NCI-H345 treated with DMSO at 0.1 percent for 48 hours (cell line): ENCODE data around the gene ABLIM2.
A peak's percentile ranks its signal among the peaks of the same experiment; 100 is the strongest.
"Not testable (repeated sequence)": the region's sequence is repeated elsewhere in the genome, so short reads cannot be mapped to it uniquely, and the experiment has no call there.

Experiments
- DNase-seq: peaks from one replicate; lab custom pipeline; 2025; ENCODE audit not compliant: unreplicated experiment; lab: John Stamatoyannopoulos, UW

Gene ABLIM2

DNA sequence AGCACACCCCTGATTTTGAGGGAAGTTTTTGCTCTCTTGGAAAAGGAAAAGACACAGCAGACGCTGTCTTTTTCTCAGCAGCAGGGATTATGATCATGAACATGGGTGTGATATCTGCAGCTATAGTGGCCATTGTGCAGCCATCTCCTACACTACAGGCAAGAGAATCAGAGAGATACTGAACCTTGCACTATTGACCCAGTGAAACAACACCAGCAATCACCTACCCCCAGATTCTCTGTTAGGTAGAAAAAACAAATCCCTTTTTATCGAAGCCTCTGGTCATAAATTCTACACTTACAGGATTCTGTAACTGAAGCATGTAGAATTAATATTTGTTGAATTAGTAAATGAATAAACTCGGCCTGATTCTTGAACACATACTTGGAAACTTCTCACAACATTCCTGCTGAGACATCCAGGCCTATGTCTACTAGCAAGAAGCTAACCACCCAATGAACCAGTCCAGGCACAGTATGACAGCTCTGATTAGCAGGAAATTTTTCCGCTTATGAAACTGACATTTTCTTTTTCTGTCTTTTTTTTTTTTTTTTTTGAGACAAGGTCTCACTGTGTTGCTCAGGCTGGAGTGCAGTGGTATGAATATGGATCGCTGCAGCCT is 213.9 kb downstream of the ABLIM2 start:
- no peak for DNase-seq

DNA sequence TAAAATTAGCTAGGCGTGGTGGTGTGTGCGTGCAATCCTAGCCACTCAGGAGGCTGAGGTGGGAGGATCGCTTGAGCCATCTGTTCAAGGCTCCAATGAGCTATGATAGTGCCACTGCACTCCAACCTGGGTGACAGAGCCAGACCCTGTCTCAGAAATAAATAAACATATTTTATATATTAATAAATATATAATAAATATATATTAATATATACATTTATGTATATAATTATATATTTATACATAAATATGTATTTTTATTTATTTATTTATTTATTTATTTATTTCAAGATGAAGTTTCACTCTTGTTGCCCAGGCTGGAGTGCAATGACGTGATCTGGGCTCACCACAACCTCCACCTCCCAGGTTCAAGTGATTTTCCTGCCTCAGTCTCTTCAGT is 214.9 kb downstream of the ABLIM2 start:
- DNase-seq = not testable (repeated sequence)

DNA sequence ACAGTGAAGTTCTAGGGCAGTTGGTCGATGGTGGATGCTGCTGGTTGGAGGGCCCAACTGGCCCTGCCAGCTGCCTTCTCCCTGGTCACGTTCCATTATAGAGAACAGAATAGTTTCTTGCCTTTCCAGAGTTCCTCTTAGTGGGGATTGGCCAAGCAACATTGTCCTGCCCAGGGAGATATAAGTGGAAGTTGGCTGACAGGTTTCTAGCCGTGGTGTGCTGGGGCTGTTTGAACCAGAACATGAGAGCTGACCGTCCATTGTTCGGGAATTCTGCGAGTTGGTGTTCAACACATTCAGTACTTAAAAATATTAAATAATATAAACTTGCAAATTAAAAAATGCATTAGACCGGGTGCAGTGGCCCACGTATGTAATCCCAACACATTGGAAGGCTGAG is 215.4 kb downstream of the ABLIM2 start:
- no peak for DNase-seq

DNA sequence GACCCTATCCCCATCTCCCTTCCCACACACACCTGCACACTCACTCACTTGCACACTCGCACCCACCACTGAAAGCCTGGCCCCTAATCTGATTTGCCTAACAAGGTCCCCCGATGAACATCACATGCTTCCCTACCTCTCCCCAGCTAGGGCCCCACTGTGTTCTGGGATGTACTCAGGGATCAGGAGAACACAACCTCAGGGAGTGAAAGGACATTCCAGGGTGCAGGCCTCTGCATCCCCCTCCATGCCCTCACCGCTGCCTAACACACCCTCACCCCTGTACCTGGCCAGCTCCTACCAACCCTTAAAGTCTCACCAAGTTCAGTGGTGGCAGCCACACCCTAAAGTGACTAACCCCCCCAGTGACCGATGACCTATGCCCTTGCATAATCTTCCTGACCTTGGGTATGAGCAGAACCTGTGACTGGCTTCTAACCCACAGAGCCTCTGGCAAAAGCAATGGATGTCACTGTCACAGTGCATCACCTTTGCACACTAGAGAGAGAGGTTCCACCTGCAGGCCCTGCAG is 216.6 kb downstream of the ABLIM2 start:
- no peak for DNase-seq

DNA sequence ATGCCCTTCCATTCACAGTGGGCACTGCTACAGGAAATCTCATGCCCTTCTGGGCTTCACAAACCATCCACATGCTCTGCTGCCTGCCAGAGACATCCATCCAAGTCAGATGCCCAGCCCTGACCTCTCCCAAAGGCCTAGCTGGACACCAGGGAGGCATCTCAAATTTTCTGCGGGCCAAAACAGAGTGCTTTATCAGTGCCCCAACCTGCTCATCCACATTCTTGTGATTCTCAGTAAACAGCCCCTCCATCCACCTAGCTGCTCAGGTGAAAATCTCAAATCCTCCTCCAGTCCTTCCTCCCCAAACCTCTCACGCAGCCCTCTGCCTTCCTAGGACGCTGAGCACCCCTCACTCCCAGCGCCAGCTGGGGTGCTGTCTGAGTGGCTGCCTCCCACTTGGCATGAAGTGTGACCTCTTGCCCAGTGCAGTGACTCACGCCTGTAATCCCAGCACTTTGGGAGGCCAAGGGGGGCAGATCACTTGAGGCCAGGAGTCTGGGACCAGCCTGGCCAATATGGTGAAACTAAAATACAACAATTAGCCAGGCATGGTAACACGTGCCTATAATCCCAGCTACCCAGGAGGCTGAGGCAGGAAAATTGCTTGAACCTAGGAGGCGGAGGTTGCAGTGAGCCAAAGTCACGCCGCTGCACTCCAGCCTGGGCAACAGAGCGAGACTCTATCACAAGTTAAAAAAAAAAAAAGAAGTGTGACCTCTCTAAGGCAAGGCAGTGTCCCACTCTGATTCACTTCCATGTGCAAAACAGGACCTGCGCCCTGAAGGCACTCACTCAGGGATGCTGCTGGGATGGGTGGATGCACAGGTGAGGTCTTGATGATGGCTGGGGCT is 217.3 kb downstream of the ABLIM2 start:
- DNase-seq = no peak

DNA sequence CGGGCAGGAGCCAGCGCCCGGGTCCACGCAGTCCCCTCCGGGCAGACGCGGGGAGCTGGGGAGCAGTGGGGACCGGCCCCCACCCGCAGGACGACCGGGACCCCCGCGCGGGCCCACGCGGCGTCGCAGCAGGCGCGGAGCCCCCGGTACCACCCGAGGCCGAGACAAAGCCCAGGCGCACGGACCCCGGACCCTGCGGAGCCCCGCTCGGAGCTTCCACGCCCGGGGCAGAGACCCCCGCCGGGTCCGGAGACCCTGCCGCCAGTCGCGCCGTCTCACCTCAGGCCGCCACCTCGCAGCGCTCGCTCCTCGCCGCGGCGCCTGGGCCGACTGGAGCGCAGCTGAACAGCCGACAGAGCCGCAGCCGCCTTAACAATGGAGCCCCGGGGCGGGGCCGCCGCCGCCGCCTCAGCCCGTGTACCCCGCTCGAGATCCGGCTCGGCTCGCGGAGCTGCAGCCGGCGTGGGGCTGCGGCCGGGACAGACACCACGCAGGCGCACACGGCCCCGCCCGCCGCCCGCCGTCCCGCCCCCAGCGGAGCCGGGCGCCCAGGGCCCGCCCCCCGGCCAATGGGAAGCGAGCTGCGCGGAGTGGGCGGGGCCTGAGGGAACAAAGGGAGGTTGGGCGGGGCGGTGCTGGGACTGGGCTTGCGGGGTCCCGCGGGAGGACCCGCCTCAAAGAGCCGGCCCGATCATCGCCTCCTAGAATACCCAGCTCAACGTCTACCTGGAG is 219.1 kb downstream of the ABLIM2 start, which contains the start of gene AFAP1:
AFAP1 (minus strand) TSS at position 485 of the 732 bp plus-strand sequence. CDS start 67,783 bp downstream, outside the sequence.
- peak; percentile 42 for DNase-seq

DNA sequence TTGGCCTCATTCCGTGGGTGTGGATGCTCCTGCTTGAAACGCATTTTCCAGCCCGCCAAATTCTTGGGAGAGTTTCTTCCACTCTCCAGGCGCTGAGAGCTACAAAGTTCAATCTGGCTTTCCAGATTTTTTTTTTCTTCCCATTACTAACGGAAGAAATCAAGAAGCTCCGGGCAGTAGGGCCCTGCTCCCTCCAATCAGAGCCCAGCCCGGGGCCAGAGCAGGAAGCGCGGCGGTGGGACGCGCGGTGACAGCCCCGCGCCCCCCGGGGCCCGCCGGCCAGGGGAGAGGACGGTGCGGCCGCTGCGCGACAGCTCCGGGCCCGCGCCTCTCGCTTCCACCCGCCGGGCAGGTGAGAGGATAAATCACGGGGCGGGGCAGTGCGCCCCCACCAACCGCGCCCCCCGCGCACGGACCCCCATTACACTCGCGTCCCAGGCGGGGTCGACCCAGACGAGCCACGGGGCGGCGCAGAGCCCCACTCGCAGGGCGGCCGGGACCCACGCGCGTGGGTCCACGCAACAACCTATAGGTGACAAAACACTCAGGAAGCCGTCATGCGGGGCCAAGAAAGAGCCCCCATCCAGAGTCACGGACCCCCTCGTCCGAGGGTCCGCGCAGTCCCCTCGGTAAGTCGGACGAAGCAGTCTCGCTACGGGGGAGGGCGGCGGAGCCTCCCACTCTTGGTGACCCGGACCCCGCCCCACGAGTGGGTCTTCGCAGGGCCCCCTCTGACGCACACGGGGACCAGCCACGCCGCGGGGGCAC is 219.8 kb downstream of the ABLIM2 start:
- DNase-seq = no peak

DNA sequence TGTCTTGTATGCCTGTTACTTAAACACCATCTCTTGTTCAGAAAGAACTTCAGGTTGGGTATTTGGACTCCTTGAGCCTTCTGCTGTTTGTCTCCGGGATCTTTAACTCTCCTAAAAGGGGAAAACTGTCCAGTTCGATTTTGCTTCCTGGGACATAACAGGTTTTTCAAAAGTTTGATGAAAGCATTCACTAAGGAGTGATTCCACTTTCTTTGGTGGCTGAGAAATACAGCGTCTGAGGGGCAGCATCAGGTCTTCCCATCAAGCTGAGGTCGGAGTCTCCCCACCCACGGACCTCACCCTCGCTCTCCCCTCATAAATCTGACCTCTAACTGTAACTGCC is 220.4 kb downstream of the ABLIM2 start:
- no peak for DNase-seq

DNA sequence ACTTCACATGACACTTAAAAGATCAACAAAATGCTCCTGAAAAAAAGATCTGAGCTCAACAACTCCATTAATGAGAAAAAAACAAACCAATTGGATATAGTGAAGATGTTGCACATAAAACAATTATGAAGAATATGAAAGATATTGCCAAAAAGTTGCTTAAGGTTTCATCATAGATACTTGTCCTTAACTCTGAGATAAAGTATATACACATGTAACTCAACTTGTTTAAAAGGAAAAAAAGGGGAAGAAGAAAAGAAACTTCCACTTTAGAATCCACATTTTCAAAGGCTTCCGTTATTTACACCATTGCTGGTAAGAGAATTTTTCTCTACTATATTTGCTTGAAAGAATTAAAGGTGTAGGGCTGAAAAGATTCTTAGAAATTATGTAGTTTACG is 221.6 kb downstream of the ABLIM2 start:
- no peak for DNase-seq

DNA sequence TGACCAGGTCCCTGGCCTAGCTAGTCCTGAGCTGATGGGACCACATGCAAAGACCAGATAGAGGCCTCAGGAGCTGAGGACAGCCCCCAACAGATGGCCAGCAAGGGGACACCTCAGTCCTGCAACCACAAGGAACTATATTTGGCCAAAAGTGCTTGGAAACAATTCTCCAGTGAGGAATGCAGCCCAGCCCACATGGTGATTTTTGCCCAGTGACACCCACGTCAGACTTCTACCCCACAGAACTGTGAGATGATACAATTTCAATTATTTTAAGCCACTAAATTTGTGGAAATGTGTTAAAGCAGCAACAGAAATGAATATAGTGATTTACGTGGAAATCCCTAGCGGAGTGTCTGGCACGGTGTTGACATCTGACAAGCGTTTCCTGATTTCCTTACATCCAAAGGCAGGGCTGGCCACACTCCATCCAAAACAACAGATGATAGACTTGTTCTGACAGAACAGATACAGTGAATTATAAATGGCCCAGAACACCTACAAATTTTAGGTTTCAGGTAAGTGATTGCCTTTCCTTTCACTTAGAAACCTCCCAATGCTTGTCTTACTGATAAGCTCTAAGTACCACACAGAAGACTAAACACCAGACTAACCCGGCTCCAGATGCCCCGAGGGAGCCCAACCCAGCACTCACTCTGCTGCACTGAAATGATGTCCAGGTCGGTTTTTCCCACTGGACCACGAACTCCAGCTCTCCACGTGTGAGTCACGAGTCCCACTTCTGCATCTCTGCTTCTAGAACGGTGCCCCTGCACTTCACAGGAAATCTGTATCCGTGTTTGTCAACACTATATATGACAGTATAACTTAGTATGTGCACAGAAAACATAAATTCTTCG is 224.7 kb downstream of the ABLIM2 start:
- DNase-seq = no peak

DNA sequence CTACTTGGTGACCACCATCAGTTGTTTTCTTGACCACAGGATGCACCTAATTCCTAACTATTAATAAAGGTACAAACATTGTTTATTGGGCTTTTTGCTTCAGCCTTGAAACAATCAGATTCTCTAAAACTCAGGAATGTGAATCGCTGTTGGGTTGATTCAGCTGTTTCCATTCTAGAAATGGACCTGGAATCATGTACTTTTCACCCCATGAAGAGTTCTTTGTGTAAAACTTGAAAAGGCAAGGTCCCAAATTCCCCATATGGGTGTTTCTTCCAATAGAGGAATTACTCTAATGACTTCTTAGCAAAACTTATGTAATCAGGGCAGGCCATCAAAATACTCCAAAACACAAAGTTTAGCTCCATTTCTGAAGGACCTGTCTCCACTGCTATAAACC is 226.3 kb downstream of the ABLIM2 start:
- no peak for DNase-seq

DNA sequence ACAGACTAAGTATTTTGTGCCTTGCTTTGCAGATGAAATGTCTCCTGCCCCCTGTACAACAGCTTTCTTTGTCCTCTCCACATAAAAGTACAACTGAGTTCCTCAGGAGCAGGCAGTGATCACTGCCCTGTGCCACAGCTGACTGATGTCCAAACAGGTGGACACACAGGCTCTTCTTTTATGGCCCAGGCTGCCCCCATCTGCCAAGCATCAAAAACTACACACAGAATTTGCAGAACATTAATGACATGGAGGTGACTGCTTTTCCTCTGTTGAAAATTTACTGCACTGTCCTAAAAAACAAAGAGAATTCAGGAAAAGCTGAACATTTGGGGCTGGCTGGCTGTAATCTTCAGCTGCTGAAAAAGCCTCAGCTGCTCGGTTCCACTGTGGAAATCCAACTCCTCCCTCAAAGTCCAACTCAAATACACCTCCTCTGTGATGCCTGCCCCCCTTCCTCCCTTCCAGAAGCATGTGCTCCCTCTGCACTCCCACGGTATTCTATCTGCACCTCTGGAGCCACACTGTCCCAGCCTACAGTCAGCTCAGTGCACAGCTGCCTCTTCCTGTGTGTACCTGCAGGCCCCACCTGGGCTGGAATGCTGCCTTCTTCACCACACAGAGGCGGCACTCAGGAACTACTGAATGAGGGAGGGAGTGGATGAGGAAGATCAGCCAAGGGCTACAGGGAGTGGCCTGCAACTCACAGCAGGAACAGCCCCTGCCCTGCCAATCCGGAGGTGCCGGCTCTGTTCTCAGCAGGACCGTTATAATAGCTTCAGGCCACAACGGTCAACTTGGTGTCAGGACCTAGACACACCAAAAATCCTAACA is 229.3 kb downstream of the ABLIM2 start:
- no peak for DNase-seq

DNA sequence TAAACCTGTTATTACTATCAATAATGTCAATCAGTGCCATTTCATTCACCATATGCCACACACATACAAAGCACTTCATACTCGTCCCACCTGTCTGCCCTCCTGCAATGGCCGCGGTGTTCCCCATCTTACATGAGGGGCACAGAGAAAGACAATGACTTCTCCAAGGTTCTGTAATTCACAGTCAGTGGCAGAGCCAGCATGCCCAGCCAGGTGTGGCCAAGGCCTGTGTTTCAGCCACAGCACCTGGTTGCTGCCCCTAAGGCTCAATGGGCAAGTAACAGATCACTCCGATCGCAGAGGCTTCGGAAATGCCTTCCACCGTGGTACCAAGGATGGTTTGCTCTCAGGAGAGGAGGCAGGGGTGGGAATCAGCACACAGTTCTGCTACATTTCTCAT is 229.9 kb downstream of the ABLIM2 start:
- no peak for DNase-seq

DNA sequence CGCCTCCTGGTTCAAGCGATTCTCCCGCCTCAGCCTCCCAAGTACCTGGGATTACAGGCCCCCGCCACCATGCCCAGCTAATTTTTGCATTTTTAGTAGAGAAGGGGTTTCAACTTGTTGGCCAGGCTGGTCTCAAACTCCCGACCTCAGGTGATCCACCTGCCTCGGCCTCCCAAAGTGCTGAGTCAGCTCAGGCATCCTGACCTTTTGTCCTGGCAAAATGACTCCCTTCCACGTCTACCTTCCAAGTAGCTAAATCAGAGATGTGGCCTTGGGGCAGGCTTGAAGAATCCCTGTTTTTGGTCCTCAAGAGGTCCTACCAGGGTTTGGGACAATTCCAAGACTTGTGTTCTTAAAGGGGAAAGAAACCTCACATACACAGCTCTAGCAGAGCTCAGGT is 231.8 kb downstream of the ABLIM2 start:
- DNase-seq = no peak

DNA sequence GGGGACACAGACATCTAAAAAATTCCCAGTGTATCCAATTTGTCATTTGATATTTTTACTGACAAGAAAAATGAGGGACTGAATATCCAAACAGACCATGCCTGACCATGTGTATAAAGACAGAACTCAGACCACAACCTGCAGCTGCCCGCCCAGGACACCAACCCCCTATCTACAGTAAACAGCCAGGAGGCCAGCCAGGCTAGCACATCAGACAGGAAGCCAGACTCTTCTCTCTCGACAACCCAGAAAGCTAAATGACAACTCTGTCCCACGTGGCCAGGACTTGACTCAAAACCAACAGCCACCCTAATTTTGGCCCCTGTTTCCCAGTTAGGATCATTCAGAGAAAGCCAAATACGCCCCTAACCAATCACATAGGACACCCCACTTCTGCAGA is 234.0 kb downstream of the ABLIM2 start:
- DNase-seq = no peak

DNA sequence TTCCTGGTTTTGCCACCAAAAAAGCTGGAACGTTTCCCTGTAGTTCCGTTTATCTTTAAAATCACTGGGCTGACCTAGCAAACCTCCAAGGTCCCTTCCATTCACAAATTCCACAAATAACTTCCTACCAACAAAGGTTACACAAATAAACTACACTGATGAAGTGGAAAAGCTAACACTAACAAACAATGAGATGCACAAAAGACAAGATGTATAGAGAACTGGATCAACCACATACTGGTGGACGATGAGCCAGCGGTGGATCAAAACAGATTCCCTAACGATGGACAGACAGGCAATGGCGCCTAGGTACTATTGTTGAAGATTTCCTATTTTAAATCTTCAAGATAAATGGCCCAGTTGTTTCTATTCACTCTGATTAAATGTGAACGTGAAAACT is 234.4 kb downstream of the ABLIM2 start:
- DNase-seq = no peak

DNA sequence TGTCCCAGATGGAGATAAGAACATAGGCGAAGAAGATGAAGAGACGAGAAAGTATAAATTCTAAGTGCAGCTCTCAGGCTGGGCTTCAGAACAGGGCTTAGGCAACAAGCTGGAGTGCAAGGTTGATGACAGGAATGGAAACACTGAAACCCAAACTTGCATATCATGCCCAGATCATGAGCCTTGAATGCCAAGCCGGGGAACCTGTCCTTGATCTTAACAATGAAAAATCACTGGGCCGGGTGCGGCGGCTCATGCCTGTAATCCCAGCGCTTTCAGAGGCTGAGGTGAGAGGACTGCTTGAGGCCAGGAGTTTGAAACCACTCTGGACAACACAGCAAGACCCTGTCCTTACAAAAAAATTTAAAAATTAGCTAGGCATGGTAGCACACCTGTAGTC is 236.1 kb downstream of the ABLIM2 start:
- no peak for DNase-seq

DNA sequence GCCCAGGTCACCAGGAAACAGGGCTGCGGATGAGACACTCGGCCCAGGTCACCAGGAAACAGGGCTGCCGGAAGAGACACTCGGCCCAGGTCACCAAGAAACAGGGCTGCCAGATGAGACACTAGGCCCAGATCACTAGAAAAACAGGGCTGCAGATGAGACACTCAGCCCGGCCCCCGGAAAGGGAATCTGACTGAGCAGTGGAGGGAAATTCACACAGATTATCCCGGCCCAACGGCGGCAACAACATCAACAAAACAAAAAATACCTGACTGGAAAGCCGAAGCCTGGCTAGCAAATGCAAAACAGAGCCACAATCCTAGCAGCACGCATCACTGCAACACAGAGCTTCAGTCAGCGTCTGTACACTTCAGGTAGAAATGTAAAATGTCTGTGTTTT is 239.6 kb downstream of the ABLIM2 start:
- DNase-seq = no peak

DNA sequence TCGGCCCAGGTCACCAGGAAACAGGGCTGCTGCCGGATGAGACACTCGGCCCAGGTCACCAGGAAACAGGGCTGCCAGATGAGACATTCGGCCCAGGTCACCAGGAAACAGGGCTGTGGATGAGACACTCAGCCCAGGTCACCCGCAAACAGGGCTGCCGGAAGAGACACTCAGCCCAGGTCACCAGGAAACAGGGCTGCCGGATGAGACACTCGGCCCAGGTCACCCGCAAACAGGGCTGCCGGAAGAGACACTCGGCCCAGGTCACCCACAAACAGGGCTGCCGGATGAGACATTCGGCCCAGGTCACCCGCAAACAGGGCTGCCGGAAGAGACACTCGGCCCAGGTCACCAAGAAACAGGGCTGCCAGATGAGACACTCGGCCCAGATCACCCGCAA is 240.4 kb downstream of the ABLIM2 start:
- DNase-seq = not testable (repeated sequence)
